ENCODE measurements around the gene ISCU.

ISCU gene

GRCh38 chr12:108581311-108582227, 19.2 kb downstream of the ISCU start:
- TF ChIP-seq EZH2phosphoT487 (IDR thresholded peaks at IDR 0.05; ENCODE audit: low read depth), result no peak
- TF ChIP-seq, protein P1, sequence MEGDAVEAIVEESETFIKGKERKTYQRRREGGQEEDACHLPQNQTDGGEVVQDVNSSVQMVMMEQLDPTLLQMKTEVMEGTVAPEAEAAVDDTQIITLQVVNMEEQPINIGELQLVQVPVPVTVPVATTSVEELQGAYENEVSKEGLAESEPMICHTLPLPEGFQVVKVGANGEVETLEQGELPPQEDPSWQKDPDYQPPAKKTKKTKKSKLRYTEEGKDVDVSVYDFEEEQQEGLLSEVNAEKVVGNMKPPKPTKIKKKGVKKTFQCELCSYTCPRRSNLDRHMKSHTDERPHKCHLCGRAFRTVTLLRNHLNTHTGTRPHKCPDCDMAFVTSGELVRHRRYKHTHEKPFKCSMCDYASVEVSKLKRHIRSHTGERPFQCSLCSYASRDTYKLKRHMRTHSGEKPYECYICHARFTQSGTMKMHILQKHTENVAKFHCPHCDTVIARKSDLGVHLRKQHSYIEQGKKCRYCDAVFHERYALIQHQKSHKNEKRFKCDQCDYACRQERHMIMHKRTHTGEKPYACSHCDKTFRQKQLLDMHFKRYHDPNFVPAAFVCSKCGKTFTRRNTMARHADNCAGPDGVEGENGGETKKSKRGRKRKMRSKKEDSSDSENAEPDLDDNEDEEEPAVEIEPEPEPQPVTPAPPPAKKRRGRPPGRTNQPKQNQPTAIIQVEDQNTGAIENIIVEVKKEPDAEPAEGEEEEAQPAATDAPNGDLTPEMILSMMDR (IDR thresholded peaks at IDR 0.05; ENCODE audit: low read depth, low read length), result no peak
- no peak overlapping the region for H3K9ac ChIP-seq (ENCODE audit: low read length)
- no peaks in the 10 kb centered on the region for H3K79me2 ChIP-seq (ENCODE audit: low read length)
- H3K4me1 ChIP-seq (ENCODE audit: low read length), result peaks cover 10% of the 10 kb centered on the region
- H2AFZ ChIP-seq (ENCODE audit: low read depth, low read length), result no peak overlapping the region
- peaks cover 9% of the 10 kb centered on the region for H3K27me3 ChIP-seq (ENCODE audit: low read depth, low read length)
- no peak overlapping the region for H3K4me2 ChIP-seq (ENCODE audit: low read length)
- no peaks in the 10 kb centered on the region for H3K36me3 ChIP-seq (replicated peaks; ENCODE audit: low read depth, low read length)
- H4K20me1 ChIP-seq (ENCODE audit: insufficient read depth, low read length), result no peaks in the 10 kb centered on the region
- no peak overlapping the region for H3K27ac ChIP-seq (ENCODE audit: low read length)
- no peak overlapping the region for H3K4me3 ChIP-seq (ENCODE audit: low read length)
- H3K9me3 ChIP-seq (ENCODE audit: insufficient read depth, low read length), result no peaks in the 10 kb centered on the region

DNA sequence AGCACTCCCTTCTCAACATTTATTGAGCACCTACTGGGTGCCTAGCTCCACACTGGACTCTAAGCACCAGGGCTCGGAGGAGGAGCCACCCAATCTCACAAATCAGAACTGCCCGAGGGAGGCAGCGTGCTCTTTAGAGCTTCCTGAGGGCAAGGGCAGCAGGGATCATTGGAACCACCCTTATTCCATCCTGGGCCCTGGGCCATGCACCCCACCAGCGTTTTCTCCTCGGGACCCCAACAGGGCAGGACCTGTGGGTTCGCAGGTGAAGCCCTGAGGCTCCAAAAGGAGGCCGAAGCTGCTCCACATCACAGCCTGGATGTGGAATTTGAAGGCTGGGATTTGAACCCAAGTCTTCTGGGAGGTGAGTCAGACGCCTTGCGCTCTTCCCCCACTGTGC, 20.1 kb downstream of the ISCU start:
- TF ChIP-seq, protein P1 (IDR thresholded peaks at IDR 0.05; ENCODE audit: low read depth, low read length), result no peak
- TF ChIP-seq EZH2phosphoT487 (IDR thresholded peaks at IDR 0.05; ENCODE audit: low read depth), result no peak
- Histone ChIP-seq H3K4me1 (ENCODE audit: low read length) (peaks cover 10% of the 10 kb centered on the region), H3K4me3 (ENCODE audit: low read length) (no peak overlapping the region), H2AFZ (ENCODE audit: low read depth, low read length) (no peak overlapping the region), H3K79me2 (ENCODE audit: low read length) (no peaks in the 10 kb centered on the region), H3K9ac (ENCODE audit: low read length) (no peak overlapping the region), H3K9me3 (ENCODE audit: insufficient read depth, low read length) (no peaks in the 10 kb centered on the region), H3K27ac (ENCODE audit: low read length) (no peak overlapping the region), H4K20me1 (ENCODE audit: insufficient read depth, low read length) (no peaks in the 10 kb centered on the region), H3K36me3 (replicated peaks; ENCODE audit: low read depth, low read length) (no peaks in the 10 kb centered on the region), H3K4me2 (ENCODE audit: low read length) (no peak overlapping the region), H3K27me3 (ENCODE audit: low read depth, low read length) (peaks cover 9% of the 10 kb centered on the region)

DNA sequence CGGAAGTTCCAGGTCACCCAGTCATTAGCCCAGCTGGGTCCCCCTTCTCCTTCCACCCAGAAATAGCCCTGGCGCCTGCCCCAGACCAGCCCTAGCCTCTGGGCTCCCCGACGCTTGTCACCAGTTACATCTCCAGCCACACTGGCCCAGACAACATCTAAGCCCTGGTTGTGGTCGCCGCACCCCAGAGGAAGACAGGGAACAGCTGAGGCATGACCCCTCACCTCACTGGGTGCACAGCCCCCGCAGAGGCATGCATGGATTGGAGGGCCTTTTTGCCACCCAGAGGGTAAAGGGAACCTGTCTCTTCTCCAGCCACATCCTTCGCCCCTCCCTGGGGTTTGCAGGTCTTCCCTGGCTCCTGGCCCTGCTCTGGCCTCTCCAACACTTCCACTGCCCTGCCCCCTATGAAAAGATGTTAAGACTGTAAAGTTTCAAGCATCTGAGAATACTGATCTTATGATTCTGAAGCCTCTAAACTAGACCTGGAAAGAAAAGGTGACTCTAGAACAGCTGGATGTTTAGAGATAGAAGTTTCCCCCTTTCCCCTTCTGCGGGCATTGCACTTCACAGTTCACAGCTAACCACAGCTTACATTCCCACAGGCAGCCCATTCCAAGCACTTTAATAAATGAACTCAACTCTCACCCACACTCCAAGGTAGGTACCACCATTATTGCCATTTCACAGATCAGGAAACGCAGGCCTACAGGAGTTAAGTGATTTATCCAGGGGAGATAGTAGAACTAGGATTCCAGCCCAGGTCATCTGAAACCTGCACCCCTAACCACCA, 20.8 kb downstream of the ISCU start:
- no peak overlapping the region for H2AFZ ChIP-seq (ENCODE audit: low read depth, low read length)
- no peak for TF ChIP-seq EZH2phosphoT487 (IDR thresholded peaks at IDR 0.05; ENCODE audit: low read depth)
- TF ChIP-seq, protein P1 (IDR thresholded peaks at IDR 0.05; ENCODE audit: low read depth, low read length), result no peak
- H3K4me2 ChIP-seq (ENCODE audit: low read length), result no peak overlapping the region
- H3K9ac ChIP-seq (ENCODE audit: low read length), result no peak overlapping the region
- no peak overlapping the region for H3K4me3 ChIP-seq (ENCODE audit: low read length)
- H3K4me1 ChIP-seq (ENCODE audit: low read length), result peaks cover 10% of the 10 kb centered on the region
- peaks cover 9% of the 10 kb centered on the region for H3K27me3 ChIP-seq (ENCODE audit: low read depth, low read length)
- H3K9me3 ChIP-seq (ENCODE audit: insufficient read depth, low read length), result no peaks in the 10 kb centered on the region
- no peaks in the 10 kb centered on the region for H4K20me1 ChIP-seq (ENCODE audit: insufficient read depth, low read length)
- H3K36me3 ChIP-seq (replicated peaks; ENCODE audit: low read depth, low read length), result no peaks in the 10 kb centered on the region
- H3K27ac ChIP-seq (ENCODE audit: low read length), result no peak overlapping the region
- no peaks in the 10 kb centered on the region for H3K79me2 ChIP-seq (ENCODE audit: low read length)

DNA sequence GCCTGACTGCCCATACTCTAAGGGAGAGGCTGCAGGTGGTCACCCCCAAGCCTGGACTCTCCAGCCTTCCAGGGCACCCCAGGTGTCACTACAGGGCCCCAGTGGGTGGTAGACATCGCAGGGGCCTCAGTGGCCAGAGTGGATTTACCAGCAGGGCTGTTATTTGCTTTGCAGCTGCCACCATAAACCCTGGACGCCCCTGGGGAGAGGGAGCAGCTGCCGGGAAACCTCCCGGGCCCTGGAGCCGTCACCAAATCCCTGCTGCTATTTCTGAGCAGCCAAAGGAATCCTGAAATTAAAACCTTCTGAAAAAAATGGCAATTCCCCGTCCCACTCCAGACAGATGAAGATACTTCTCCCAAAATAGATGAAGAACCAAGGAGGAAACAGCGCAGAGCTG, 21.6 kb downstream of the ISCU start:
- Histone ChIP-seq H2AFZ (ENCODE audit: low read depth, low read length) (no peak overlapping the region), H3K4me3 (ENCODE audit: low read length) (no peak overlapping the region), H3K36me3 (replicated peaks; ENCODE audit: low read depth, low read length) (no peaks in the 10 kb centered on the region)

More for the DNA sequence above, 21.6 kb downstream of the ISCU start:
- H3K9me3 ChIP-seq (ENCODE audit: insufficient read depth, low read length), result no peaks in the 10 kb centered on the region
- no peak overlapping the region for H3K4me2 ChIP-seq (ENCODE audit: low read length)
- H3K27me3 ChIP-seq (ENCODE audit: low read depth, low read length), result peaks cover 9% of the 10 kb centered on the region
- H4K20me1 ChIP-seq (ENCODE audit: insufficient read depth, low read length), result no peaks in the 10 kb centered on the region
- no peaks in the 10 kb centered on the region for H3K79me2 ChIP-seq (ENCODE audit: low read length)
- peaks cover 10% of the 10 kb centered on the region for H3K4me1 ChIP-seq (ENCODE audit: low read length)
- no peak overlapping the region for H3K9ac ChIP-seq (ENCODE audit: low read length)
- TF ChIP-seq EZH2phosphoT487 (IDR thresholded peaks at IDR 0.05; ENCODE audit: low read depth), result no peak
- TF ChIP-seq, protein P1 (IDR thresholded peaks at IDR 0.05; ENCODE audit: low read depth, low read length), result no peak
- H3K27ac ChIP-seq (ENCODE audit: low read length), result no peak overlapping the region

All from OCI-LY3 (cell line).